ENCODE data around the gene PSME4.
"Not testable (repeated sequence)": the region's sequence is repeated elsewhere in the genome, so short reads cannot be mapped to it uniquely, and the experiment has no call there.

Gene PSME4

DNA sequence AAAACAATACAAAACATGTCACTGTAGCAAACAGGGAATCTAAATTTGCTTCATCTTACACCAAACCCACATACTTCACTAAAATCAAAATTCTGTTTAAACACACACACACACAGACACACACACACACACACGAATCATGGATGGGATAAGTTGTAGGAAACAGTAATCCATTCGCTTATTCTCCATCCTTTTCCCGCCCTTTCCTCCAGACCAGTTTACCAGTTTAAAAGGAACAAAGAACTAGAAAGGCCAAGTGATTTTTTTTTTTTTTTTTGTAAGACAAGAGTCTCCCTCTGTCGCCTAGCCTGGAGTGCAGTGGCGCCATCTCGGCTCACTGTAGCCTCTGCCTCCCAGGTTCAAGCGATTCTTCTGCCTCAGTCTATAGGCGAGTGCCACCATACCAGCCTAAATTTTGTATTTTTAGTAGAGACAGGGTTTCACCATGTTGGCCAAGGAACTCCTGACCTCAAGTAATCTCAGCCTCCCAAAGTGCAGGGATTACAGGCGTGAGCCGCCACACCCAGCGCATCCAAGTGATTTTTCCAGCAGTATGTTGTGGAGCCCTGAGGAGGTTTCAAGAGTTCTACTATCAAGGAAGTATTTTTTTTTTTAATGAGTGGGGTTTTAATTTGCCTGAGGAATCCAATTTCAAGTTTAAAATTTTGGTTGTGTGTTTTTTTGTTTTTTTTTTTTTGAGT is 5.7 kb downstream of the PSME4 start:
- no peak for DNase-seq

- no peak for DNase-seq
Observed at GRCh38 chr2:53964257-53964952, 6.4 kb downstream of the PSME4 start.

DNA sequence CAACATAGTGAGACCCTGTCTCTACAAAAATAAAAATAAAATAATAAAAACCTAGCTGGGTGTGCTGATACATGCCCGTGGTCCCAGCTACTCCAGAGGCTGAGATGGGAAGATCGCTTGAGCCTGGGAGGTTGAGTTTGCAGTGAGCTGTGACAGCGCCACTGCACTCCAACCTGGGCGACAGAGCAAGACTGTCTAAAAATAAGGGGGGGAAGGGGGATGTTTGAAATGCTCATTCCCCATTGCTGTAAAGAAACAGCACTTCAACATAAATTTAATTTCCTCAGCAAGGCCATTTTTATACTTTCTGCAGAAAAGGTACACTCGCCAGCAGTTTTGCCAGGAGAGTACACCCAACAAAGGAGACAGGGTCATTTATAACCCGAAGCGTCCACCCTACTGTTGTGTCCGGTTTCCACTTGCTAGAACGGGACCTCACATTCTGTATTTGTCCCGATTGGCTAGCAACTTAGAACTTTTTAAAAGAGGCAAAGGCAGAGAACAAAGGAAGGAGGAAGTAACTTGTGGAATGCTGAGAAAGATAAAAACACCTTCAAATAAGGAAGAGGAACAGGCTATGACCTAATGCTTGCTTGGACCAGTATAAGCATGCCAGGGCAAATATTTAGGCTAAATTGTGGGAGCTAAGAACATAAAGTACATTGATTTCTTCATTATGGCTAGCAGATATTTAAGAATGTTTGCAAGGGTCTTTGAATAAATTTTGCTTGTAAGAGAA is 9.1 kb downstream of the PSME4 start:
- DNase-seq = not testable (repeated sequence)

- no peak for DNase-seq
Observed at GRCh38 chr2:53960476-53960875, 10.3 kb downstream of the PSME4 start.

DNA sequence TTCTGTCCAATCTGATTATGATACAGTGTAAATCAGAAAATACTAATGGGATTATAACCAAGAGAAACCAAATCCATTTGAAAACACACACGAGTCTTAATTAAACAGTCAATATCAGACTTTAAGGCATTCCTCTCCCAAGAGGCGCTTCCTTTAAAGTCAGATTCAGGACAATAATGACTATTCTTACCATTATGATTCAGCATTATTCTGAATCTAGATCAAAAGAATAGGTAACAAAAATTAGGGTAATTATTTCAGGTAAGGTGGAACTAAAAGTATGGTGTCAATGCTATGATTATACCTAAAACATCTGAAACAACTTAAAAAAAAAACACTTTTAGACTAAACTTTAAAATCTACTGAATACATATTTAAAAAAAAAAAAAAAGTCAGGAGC is 12.3 kb downstream of the PSME4 start:
- no peak for DNase-seq

GRCh38 chr2:53952519-53952918 is 18.3 kb downstream of the PSME4 start:
- DNase-seq = no peak

- no peak for DNase-seq
Observed at GRCh38 chr2:53949457-53949856, 21.3 kb downstream of the PSME4 start.

GRCh38 chr2:53945538-53945937 is 25.3 kb downstream of the PSME4 start:
- no peak for DNase-seq

DNA sequence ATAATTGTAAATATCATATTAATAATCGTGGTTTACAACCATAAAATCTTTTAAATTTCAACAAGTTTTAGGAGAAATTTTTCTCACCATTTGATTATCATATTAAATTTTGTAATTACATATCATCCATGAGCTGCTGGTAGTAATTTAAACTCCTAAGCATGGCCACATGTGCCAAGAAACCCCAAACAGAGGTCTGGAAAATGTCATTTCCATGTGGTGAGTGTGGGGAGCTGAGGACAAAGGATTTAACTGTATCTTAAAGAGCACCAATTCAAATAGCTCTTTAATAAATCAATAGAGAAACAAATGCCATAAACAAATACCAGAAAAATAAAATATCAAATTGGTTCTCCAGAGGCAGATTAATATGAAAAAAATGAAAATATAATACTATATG is 26.3 kb downstream of the PSME4 start:
- DNase-seq = no peak

GRCh38 chr2:53942280-53942679 is 28.5 kb downstream of the PSME4 start:
- DNase-seq = no peak

DNA sequence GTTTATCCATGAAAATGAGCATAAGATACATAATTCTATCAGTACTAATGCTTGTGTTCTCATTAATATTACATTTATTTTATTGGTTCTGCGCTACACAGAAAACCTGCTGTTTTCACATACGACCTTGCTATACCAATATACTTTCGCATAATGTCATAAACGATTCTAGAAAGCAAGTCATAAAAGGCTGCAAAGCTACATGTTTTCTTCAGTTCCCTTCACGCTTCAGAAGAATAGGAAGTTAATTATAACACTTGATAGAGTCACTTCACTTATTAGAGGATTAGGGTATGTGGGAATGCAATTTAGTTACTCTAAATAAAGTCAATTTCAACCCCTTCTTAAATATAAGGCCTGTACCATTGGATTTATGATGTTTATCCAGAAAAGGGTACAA is 29.0 kb downstream of the PSME4 start:
- DNase-seq = no peak

GRCh38 chr2:53939656-53940055 is 31.1 kb downstream of the PSME4 start:
- no peak for DNase-seq

DNA sequence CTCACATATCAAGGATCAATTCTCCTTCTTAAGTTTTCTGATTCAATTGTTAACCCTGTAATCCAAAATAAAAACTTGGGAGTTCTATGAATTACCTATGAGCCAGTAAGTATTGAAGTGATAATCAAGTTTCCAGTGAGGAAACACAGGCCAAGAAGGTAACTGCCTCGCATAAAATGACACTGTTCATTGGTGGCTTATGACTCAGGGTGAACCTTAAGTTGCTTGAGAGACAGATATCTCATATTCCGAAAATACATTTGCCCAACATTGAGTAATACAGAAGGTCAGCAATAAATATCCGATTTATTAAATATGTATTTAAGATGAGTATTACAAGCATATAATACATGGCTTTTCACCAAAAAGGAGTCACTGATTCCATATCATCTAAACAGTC is 31.9 kb downstream of the PSME4 start:
- no peak for DNase-seq

DNA sequence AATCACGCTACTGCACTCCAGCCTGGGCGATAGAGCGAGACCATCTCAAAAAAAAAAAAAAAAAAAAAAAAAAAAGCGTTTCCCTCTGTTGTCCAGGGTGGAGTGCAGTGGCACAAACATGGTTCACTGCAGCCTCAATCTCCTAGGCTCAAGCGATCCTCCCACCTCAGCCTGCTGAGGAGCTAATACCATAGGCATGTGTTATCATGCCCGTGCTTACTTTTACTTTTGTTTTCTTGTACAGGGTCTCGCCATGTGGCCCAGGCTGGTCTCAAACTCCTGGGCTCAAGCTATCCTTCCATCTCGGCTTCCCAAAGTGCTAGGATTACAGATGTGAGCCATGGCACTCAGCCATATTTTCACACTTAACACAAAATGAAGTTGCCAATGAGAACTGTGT is 37.5 kb downstream of the PSME4 start:
- DNase-seq = no peak

GRCh38 chr2:53926321-53926720 is 44.5 kb downstream of the PSME4 start:
- DNase-seq = not testable (repeated sequence)

DNA sequence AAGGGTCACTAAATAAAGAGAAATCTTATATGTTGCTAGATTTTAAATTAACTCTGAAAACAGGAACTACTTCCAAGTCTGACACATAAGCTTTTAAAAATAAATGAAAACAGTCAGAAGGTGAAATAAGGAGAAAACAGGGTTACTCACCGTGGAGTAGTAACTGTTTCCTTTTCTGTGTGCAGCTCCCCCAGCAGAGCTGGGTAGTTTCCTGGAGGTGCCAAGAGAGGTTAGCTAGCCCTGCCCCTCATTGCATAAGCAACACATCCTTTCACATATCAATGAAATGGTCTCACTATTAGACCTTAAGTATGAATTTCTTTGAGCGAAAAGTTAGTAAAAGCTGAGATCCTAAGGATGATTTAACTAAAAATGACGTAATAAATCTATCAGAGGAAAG is 57.1 kb downstream of the PSME4 start:
- DNase-seq = no peak

- no peak for DNase-seq
Observed at GRCh38 chr2:53911434-53912189, 59.2 kb downstream of the PSME4 start.

- DNase-seq = no peak
Observed at GRCh38 chr2:53907582-53907981, 63.2 kb downstream of the PSME4 start.

DNA sequence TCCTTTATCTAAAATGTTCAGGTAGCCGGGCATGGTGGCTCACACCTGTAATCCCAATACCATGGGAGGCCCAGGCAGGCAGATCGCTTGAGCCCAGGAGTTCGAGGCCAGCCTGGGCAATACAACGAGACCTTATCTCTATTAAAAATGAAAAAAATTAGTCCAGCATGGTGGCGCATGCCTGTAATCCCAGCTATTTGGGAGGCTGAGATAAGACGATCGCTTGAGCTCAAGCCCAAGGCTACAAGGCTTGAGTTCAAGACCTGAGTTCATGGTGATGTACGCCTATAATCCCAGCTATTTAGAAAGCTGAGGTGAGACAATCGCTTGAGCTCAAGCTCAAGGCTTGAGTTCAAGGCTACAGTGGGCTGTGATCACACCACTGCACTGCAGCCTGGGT is 65.4 kb downstream of the PSME4 start:
- no peak for DNase-seq

- no peak for DNase-seq
Observed at GRCh38 chr2:53903011-53903410, 67.8 kb downstream of the PSME4 start.

- DNase-seq = no peak
Observed at GRCh38 chr2:53901192-53901591, 69.6 kb downstream of the PSME4 start.

GRCh38 chr2:53896864-53897263 is 73.9 kb downstream of the PSME4 start:
- no peak for DNase-seq

Data from NCI-H1048 (cell line).